SH-SY5Y (cell line): ENCODE measurements around the gene LRRC15.

ENCODE experiments used
- GATA2 ChIP-seq: IDR thresholded peaks from 2 replicates; pipeline ENCODE4 v1.6.1; 2011; ENCODE audit warnings: mild to moderate bottlenecking, low read depth, low read length
- GATA3 ChIP-seq: IDR thresholded peaks from 2 replicates; pipeline ENCODE4 v1.6.1; 2011; ENCODE audit warnings: low read depth, mild to moderate bottlenecking, low read length, moderate library complexity

Gene LRRC15

GRCh38 chr3:194360568-194360967, 9.0 kb downstream of the LRRC15 start:
- TF ChIP-seq GATA3 = no peak
- no peak for TF ChIP-seq GATA2

GRCh38 chr3:194357681-194358080, 11.9 kb downstream of the LRRC15 start:
- TF ChIP-seq GATA3 (no peak), GATA2 (no peak)

GRCh38 chr3:194355379-194355778, 14.2 kb downstream of the LRRC15 start:
- TF ChIP-seq GATA3 (no peak), GATA2 (no peak)

- TF ChIP-seq GATA3 (no peak), GATA2 (no peak)
Observed at GRCh38 chr3:194354315-194354714, 15.2 kb downstream of the LRRC15 start.

GRCh38 chr3:194352667-194353246, 16.8 kb downstream of the LRRC15 start:
- TF ChIP-seq GATA2 (no peak), GATA3 (no peak)

GRCh38 chr3:194351952-194352536, 17.5 kb downstream of the LRRC15 start:
- TF ChIP-seq GATA3 = no peak
- TF ChIP-seq GATA2 = no peak

GRCh38 chr3:194351080-194351672, 18.4 kb downstream of the LRRC15 start, which contains the start of gene CPN2:
TSS of gene CPN2 (minus strand) at chr3:194351328. CDS start at chr3:194342702, 8,626 bp downstream.
- TF ChIP-seq GATA3 (no peak), GATA2 (no peak)

- TF ChIP-seq GATA3 (no peak), GATA2 (no peak)
Observed at GRCh38 chr3:194350726-194351071, 18.8 kb downstream of the LRRC15 start.

GRCh38 chr3:194348354-194348753, 21.2 kb downstream of the LRRC15 start:
- TF ChIP-seq GATA3 (no peak), GATA2 (no peak)

GRCh38 chr3:194346621-194347020, 22.9 kb downstream of the LRRC15 start:
- TF ChIP-seq GATA3 (no peak), GATA2 (no peak)

- TF ChIP-seq GATA3 (no peak), GATA2 (no peak)
Observed at GRCh38 chr3:194346035-194346434, 23.5 kb downstream of the LRRC15 start.

GRCh38 chr3:194344012-194344411, 25.5 kb downstream of the LRRC15 start:
- TF ChIP-seq GATA2 (no peak), GATA3 (no peak)

- TF ChIP-seq GATA3 = no peak
- no peak for TF ChIP-seq GATA2
Observed at GRCh38 chr3:194343561-194343893, 26.0 kb downstream of the LRRC15 start.

- no peak for TF ChIP-seq GATA3
- no peak for TF ChIP-seq GATA2
Observed at GRCh38 chr3:194342861-194343560, 26.5 kb downstream of the LRRC15 start.
